NAMALWA (cell line): ENCODE data around the gene CCL1.
A peak's percentile ranks its signal among the peaks of the same experiment; 100 is the strongest.
"Not testable (repeated sequence)": the region's sequence is repeated elsewhere in the genome, so short reads cannot be mapped to it uniquely, and the experiment has no call there.

ENCODE experiments used
- DNase-seq: peaks from one replicate; pipeline ENCODE4 v3.0.0-alpha.2; 2015; ENCODE audit warnings: low spot score

The CCL1 gene

GRCh38 chr17:34358631-34359030 is 4.4 kb downstream of the CCL1 start:
- no peak for DNase-seq

GRCh38 chr17:34357398-34357797 is 5.6 kb downstream of the CCL1 start:
- no peak for DNase-seq

GRCh38 chr17:34356194-34356593 is 6.8 kb downstream of the CCL1 start, which contains the start of gene CCL13:
TSS of gene CCL13 (plus strand) at chr17:34356480. CDS start at chr17:34356527, 47 bp downstream.
- no peak for DNase-seq

DNA sequence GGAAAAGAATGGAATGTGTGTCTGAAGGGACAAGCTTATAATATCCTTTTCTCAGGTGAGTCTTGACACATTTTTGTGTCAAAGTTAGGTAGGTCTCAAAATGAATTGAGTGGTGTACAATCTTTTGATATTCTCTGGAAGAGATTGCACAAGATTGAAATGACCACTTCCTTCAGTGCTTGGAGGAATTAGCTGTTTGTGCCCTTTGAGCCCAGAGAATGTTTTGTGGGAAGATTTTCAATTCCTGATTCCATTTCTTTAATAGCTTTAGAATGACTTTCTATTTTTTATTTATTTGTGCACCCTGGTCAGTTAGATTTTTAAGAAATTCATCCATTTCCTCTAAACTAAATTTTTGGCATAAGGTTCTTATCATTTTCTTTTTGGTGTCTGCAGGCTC is 8.4 kb downstream of the CCL1 start:
- no peak for DNase-seq

DNA sequence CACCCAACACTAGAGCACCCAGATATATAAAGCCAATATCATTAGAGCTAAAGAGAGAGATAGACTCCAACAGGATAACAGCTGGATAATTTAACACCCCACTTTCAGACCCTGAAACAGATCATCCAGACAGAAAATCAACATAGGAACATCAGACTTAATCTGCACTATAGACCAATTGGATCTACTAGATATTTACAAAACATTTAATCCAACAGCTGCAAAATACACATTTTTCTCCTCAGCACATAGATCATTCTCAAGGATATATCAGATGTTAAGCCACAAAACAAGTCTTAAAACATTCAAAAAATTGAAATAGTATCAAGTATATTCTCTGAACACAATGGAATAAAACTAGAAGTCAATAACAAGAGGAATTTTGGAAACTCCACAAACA is 10.8 kb downstream of the CCL1 start:
- DNase-seq: no peak

GRCh38 chr17:34351096-34351495 is 11.9 kb downstream of the CCL1 start:
- DNase-seq: no peak

GRCh38 chr17:34349751-34350150 is 13.3 kb downstream of the CCL1 start:
- DNase-seq: no peak

- no peak for DNase-seq
Observed at GRCh38 chr17:34347063-34347462, 16.0 kb downstream of the CCL1 start.

DNA sequence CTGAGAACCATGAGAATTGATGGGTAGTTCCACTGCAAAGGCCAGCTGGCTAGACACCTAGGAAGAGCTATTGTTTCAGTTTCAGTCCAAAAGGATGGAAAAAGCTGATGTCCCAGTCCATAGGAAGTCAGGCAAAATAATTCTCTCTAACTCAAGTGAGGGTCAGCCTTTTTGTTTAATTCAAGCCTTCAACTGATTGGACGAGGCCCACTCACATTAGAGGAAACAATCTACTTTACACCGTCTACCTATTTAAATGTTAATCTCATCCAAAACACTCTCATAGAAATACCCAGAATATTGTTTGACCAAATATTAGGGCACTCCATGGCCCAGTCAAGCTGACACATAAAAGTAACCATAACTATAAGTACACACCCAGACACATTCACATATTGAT is 21.1 kb downstream of the CCL1 start:
- no peak for DNase-seq

- no peak for DNase-seq
Observed at GRCh38 chr17:34339138-34339770, 23.8 kb downstream of the CCL1 start.

- no peak for DNase-seq
Observed at GRCh38 chr17:34337701-34338100, 25.3 kb downstream of the CCL1 start.

- not testable (repeated sequence) for DNase-seq
Observed at GRCh38 chr17:34327580-34327979, 35.5 kb downstream of the CCL1 start.

- no peak for DNase-seq
Observed at GRCh38 chr17:34321964-34322363, 41.1 kb downstream of the CCL1 start.

DNA sequence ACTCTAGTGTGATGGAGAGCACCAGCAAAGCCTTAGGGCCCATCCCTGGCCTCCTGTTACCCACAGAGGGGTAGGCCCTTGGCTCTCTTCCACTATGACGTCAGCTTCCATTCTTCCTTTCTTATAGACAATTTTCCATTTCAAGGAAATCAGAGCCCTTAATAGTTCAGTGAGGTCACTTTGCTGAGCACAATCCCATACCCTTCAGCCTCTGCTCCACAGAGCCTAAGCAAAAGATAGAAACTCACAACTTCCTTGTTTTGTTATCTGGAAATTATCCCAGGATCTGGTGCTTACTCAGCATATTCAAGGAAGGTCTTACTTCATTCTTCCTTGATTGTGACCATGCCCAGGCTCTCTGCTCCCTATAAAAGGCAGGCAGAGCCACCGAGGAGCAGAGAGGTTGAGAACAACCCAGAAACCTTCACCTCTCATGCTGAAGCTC is 44.0 kb downstream of the CCL1 start, which contains the start of gene CCL8:
TSS of gene CCL8 (plus strand) at position 397 of the 445 bp plus-strand sequence. CDS start 67 bp downstream, outside the sequence.
- no peak for DNase-seq

DNA sequence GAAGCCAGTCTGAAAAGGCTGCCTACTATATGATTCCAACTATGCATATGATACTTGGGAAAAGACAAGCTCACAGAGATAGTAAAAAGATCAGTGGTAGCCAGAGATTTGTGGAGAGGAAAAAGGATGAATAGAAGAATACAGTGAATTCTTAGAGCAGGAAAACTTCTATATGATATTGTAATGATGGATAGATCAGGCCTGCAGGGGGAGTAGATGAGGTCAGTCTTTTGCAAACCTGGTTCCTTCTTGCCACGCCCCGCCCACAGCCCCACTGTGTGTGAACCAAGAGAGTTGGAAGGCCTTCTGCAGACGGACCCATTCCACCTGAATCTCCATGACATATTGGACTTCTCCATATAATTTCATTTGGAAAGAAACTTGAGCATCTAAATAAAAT is 44.6 kb downstream of the CCL1 start:
- DNase-seq: peak; percentile 57

- no peak for DNase-seq
Observed at GRCh38 chr17:34314279-34314678, 48.8 kb downstream of the CCL1 start.

GRCh38 chr17:34313164-34313563 is 49.9 kb downstream of the CCL1 start:
- DNase-seq: no peak

GRCh38 chr17:34312080-34312479 is 51.0 kb downstream of the CCL1 start:
- DNase-seq: no peak

- no peak for DNase-seq
Observed at GRCh38 chr17:34311291-34311690, 51.7 kb downstream of the CCL1 start.
